ENCODE measurements around the gene STKLD1. TPM values are rescaled to one million over a fixed set of nuclear protein-coding genes. Genes with fewer than 3 reads are reported as not detected.

STKLD1 gene
- total RNA-seq, 4 donors from 2014 or later, result 0.44 to 0.68 TPM; not detected in 2

DNA sequence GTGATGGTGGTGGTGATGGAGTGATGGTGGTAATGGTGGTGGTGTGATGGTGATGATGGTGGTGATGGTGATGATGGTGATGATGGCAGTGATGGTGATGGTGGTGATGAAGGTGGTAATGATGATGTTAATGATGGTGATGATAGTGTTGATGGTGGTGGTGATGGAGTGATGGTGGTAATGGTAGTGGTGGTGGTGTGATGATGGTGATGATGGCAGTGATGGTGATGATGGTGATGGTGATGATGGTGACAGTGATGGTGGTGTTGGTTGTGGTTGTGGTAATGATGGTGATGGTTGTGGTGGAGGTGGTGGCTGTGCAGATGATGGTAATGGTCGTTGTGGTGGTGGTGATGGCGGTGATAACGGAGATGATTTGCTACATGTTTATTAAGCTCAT, 7.3 kb downstream of the STKLD1 start:
- TF ChIP-seq, protein P1, sequence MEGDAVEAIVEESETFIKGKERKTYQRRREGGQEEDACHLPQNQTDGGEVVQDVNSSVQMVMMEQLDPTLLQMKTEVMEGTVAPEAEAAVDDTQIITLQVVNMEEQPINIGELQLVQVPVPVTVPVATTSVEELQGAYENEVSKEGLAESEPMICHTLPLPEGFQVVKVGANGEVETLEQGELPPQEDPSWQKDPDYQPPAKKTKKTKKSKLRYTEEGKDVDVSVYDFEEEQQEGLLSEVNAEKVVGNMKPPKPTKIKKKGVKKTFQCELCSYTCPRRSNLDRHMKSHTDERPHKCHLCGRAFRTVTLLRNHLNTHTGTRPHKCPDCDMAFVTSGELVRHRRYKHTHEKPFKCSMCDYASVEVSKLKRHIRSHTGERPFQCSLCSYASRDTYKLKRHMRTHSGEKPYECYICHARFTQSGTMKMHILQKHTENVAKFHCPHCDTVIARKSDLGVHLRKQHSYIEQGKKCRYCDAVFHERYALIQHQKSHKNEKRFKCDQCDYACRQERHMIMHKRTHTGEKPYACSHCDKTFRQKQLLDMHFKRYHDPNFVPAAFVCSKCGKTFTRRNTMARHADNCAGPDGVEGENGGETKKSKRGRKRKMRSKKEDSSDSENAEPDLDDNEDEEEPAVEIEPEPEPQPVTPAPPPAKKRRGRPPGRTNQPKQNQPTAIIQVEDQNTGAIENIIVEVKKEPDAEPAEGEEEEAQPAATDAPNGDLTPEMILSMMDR (IDR thresholded peaks at IDR 0.05; ENCODE audit: low read depth), result no peak

DNA sequence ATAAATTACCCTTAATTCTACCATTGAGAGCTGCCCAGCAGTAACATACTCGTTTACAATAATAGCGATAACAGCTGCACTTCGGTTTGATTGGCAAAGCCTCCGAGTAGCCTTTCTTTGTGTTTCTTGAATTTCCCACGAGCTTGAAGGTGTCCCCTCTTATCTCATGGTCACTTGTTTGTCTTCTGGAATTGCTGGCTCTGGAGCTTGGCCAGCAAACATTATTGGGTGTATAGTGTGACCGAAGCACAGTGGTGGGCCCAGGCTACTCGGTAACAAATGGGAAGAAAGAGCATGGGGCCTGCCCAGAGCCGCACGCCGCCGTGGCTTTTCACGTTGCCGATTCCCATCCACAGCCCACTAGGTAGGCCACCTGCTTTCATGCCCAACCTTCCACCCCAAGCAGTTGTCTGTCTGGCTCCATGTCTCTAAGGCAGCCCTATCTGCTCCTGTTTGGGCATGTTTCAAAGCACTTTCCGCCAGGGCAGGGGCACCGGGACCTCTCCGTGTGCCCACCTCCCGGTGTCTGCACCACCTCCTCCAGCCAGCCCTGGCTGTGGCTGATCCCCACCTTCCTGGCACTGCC, 8.7 kb downstream of the STKLD1 start:
- TF ChIP-seq, protein P1 (IDR thresholded peaks at IDR 0.05; ENCODE audit: low read depth), result no peak

DNA sequence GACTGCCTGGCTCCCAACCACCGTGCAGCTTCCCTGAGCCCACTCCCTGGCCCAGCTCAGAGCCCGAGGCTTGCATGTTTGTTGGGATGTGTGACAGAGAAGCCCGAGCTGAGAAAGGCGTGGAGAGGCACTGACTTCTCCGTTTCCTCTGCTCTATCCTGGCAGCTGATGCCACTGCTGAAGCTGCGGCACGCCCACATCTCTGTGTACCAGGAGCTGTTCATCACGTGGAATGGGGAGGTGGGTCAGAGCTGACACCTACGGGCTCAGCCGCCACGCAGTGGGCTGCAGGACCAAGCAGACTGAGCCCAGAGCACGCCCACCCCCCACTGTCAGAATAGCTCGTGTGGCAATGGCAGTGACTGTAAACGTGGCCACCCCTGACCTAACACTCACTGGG, 9.3 kb downstream of the STKLD1 start:
- TF ChIP-seq, protein P1 (IDR thresholded peaks at IDR 0.05; ENCODE audit: low read depth), result no peak

DNA sequence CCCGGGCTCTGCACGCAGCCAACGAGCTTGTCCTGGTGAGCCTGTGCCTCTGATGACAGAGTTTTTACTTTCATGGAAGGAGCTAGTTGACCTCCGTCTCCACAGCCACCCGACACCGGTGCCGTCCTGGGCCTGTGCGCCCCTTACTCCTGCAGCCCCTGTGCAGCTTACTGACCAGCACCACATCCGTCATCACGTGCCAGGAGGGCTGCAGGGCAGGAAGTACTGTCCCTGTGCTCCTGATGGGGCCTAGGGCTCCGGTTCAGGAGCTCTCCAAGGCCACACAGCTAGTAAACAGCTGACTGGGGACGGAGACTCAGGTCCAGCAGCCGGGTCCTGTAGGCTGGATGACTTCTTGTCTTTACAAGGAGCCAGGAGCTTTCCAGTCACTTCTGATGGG, 10.2 kb downstream of the STKLD1 start:
- TF ChIP-seq, protein P1 (IDR thresholded peaks at IDR 0.05; ENCODE audit: low read depth), result no peak

DNA sequence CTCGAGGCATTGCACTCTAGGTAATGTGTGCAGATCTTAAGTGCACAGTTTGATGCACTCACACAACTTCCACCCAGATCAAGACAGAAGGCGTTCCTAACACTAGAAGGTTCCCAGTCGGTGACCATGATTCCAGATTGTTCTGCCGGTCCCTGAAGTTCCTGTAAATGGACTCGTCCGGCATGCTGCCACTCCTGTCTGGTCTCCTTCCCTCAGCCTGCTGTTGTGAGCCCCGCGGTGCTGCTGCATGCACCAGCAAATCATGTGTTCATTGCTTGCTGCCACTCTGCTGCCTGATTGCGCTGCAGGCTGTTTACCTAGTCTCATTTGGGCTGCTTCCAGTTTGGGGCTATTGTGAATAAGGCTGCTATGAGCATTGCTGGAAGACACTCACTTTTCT, 11.5 kb downstream of the STKLD1 start:
- TF ChIP-seq, protein P1 (IDR thresholded peaks at IDR 0.05; ENCODE audit: low read depth), result no peak

DNA sequence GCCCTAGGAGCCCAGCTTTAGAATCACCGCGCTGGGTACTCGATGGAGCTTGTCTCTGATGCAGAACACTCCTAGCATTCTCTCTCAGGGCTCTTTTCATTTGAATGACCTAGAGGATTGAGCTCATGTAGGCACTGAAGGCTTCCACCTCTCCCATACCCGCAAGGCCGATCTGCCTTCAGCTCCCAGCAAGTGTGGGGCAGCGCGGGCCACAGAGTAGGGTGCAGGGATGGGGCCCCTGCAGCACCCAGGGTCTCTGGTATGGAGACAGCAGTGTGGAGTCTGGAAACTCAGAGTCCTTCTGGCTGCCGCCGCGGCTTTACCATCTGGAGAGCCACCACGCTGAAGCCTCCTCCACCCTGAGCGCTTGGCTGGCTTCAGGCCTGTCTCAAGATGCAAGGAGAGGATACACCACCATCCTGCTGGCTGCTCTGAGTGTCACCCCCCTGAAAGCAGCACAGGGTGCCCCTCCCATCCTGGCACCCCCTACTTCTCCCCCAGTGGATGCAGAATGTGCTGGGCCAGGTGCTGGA, 12.9 kb downstream of the STKLD1 start:
- TF ChIP-seq, protein P1 (IDR thresholded peaks at IDR 0.05; ENCODE audit: low read depth), result no peak

DNA sequence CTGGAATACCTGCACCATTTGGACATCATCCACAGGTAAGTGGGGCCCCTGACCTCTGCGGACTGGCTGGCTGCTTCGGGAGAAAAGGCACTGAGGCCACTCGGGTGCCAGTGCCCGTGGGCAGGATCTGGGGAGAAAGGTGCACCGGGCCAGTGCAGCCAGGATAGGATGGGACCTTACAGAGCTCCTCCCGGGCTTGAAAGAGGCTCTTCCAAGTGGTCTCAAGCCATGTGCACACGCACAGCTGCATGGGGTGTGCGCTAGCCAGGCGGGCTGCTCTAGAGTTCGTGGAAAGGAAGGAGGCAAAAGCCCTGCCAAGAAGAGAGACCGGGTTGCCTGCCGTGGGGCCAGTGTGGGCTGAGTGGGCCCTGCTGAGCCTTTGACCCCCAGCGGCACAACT, 13.4 kb downstream of the STKLD1 start:
- TF ChIP-seq, protein P1 (IDR thresholded peaks at IDR 0.05; ENCODE audit: low read depth), result no peak
